ENCODE data around the gene SMIM9. TPM values are rescaled to one million over a fixed set of nuclear protein-coding genes. Genes with fewer than 3 reads are reported as not detected.

The SMIM9 gene
- total RNA-seq, 1 donor from 2014 or later: not detected

- no peaks in the 10 kb centered on the region for H3K9me3 ChIP-seq
- no peaks in the 10 kb centered on the region for H3K4me1 ChIP-seq
- H3K27ac ChIP-seq: no peak overlapping the region
- no peak for TF ChIP-seq CTCF (IDR thresholded peaks at IDR 0.05)
- no peaks in the 10 kb centered on the region for H3K27me3 ChIP-seq
- DNase-seq (ENCODE audit: low spot score in 2 of 2): no peak
- no peak overlapping the region for H3K4me3 ChIP-seq
- no peaks in the 10 kb centered on the region for H3K36me3 ChIP-seq
- intact Hi-C loops (cut with DNase I): no loop called here
Measured at GRCh38 chrX:154802947-154803346, 31.5 kb downstream of the SMIM9 start.

GRCh38 chrX:154800478-154801210 is 33.8 kb downstream of the SMIM9 start:
- DNase-seq (ENCODE audit: low spot score in 2 of 2): no peak
- intact Hi-C loops (cut with DNase I): no loop called here
- no peaks in the 10 kb centered on the region for H3K4me1 ChIP-seq
- no peaks in the 10 kb centered on the region for H3K9me3 ChIP-seq
- no peaks in the 10 kb centered on the region for H3K36me3 ChIP-seq
- TF ChIP-seq CTCF (IDR thresholded peaks at IDR 0.05): no peak
- H3K27ac ChIP-seq: peak overlapping the region in 1 of 2 donors; percentile 18
- H3K4me3 ChIP-seq: no peak overlapping the region
- no peaks in the 10 kb centered on the region for H3K27me3 ChIP-seq

GRCh38 chrX:154799556-154800348 is 34.7 kb downstream of the SMIM9 start:
- H3K27me3 ChIP-seq: no peaks in the 10 kb centered on the region
- H3K9me3 ChIP-seq: no peaks in the 10 kb centered on the region
- intact Hi-C loops (cut with DNase I): no loop called here
- H3K4me1 ChIP-seq: no peaks in the 10 kb centered on the region
- no peak overlapping the region for H3K4me3 ChIP-seq
- no peak for DNase-seq (ENCODE audit: low spot score in 2 of 2)
- no peaks in the 10 kb centered on the region for H3K36me3 ChIP-seq
- TF ChIP-seq CTCF (IDR thresholded peaks at IDR 0.05): no peak
- H3K27ac ChIP-seq: peak overlapping the region; percentile 31 to 45

GRCh38 chrX:154797006-154797405 is 37.5 kb downstream of the SMIM9 start:
- Histone ChIP-seq H3K27me3 (no peaks in the 10 kb centered on the region), H3K36me3 (no peaks in the 10 kb centered on the region), H3K9me3 (no peaks in the 10 kb centered on the region), H3K4me3 (no peak overlapping the region), H3K4me1 (no peaks in the 10 kb centered on the region), H3K27ac (no peak overlapping the region)
- intact Hi-C loops (cut with DNase I): no loop called here
- DNase-seq (ENCODE audit: low spot score in 2 of 2): no peak
- no peak for TF ChIP-seq CTCF (IDR thresholded peaks at IDR 0.05)

- no peak overlapping the region for H3K4me3 ChIP-seq
- H3K27me3 ChIP-seq: no peaks in the 10 kb centered on the region
- no peaks in the 10 kb centered on the region for H3K9me3 ChIP-seq
- no peak for TF ChIP-seq CTCF (IDR thresholded peaks at IDR 0.05)
- H3K27ac ChIP-seq: no peak overlapping the region
- H3K4me1 ChIP-seq: no peaks in the 10 kb centered on the region
- intact Hi-C loops (cut with DNase I): no loop called here
- no peaks in the 10 kb centered on the region for H3K36me3 ChIP-seq
- no peak for DNase-seq (ENCODE audit: low spot score in 2 of 2)
Measured at GRCh38 chrX:154795016-154795415, 39.4 kb downstream of the SMIM9 start.
